GM21737 (cell line): ENCODE data around the gene ZNF346.

Experiments used
- ATAC-seq: cut with Tn5 transposase; IDR thresholded peaks from one replicate; pipeline ENCODE4 v1.9.1; 2021; ENCODE audit warnings: mild to moderate bottlenecking, moderate library complexity; ENCODE audit not compliant: unreplicated experiment

ZNF346 gene

DNA sequence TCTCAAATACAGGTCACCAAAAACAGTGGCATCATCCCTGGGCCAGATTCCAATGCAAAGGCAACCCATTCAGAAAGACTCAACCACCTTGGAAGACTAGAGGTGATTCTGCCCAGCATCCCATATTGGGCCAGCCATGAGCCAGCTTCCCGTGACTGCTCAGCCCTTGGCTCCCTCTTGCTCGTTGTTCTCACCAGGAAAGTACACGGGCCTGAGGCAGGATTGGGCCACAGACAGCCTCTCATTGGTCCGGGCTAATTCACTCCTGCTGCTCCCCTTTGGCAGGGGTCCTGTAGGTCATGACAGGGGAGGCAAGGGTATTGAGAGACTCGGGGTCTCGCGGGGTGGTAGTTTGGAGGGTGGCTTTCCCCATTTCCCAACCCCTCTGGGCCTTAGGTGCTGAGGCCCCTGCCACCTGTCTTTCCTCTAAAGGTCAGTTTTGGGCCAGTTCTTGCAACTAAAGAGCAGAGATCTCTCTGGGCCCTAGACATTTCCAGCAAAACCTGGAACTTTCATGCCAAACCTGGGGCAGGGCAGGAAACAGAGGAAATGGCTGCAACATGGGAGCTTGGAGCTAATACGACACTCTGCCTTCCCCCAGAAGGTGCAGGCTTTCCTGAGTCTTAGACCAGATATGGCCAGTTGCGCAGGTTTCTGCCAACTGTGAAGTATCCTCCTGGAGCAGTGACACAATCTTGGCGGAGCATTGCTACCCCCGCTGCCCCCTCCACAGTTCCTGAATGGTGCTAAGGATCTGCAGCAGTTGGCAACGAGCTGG is 42.2 kb downstream of the ZNF346 start:
- no peak for ATAC-seq

GRCh38 chr5:177065491-177065890 is 43.0 kb downstream of the ZNF346 start:
- no peak for ATAC-seq

DNA sequence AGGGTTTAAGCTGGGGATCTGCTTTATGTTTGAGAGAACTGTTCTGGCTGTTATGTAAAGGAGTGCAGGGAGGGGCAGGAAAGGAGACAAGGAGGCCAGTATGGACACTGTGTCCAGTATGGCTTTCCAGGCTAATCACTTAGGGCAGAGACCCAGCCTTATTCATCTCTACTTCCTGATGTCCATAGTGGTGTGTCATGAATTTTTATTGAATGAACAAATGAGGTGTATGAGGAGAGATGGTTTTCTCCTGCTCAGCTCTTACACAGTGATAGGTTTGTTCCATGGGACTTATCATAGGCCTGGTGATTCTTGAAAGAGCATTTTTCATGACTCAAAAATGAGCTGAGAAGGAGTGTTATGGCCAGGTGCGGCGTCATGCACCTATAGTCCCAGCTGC is 43.7 kb downstream of the ZNF346 start:
- ATAC-seq, result no peak

GRCh38 chr5:177067503-177067902 is 45.0 kb downstream of the ZNF346 start:
- no peak for ATAC-seq

DNA sequence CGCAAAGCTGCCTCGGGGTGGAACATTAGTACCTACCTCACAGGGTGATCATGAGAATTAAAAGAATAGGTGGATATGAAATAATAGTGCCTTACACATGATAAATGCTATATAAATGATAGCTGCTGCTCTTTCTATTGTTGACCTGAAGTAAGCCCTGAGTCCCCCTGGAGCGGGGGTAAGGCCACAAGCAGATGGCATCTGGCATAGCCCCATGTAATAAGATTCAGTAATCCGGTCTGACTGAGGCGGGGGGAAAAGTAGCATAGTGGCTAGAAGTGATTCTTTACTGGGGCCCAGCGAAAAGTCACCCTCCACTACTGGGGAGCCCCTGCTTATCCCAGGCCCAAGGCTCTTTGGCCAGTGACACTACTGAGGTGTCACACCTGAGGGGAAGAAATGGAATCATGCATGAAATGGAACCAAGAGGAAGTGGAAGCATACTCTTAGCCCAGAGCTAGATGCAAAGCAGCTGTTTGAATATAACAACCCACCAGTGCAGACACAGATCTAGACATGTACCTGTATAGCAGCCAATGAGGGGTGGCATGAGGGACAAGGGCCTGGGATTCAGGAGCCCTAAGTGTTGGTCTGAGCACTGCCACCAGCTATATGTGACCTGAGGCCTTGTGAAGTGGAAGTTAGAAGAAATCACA is 48.2 kb downstream of the ZNF346 start:
- no peak for ATAC-seq

GRCh38 chr5:177071666-177072385 is 49.3 kb downstream of the ZNF346 start:
- ATAC-seq, result peak; percentile 63

- ATAC-seq, result no peak
Observed at GRCh38 chr5:177077335-177077734, 54.8 kb downstream of the ZNF346 start.

DNA sequence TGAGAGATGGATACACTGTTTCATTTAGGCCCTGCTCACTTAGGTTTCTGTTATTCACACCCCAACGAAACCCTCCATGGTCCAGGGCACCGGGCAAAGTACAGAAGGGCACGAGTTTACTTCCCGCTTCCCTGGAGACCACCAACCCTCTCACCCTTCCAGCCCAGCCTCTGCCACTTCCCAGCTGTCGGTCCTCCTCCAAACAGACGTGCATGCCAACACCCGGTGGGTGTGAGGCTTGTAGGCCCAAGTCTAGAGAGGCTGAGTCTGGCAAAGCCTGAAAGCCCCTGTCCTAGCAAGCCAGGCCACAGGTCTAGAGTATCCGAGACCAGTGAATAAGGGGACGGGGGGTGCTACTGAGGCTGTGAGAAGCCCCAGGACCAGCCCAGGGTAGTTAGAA is 57.1 kb downstream of the ZNF346 start:
- no peak for ATAC-seq

GRCh38 chr5:177080265-177080664 is 57.8 kb downstream of the ZNF346 start:
- no peak for ATAC-seq

GRCh38 chr5:177081859-177082258 is 59.4 kb downstream of the ZNF346 start:
- no peak for ATAC-seq

- ATAC-seq, result no peak
Observed at GRCh38 chr5:177083357-177083756, 60.9 kb downstream of the ZNF346 start.

GRCh38 chr5:177084175-177084574 is 61.7 kb downstream of the ZNF346 start:
- no peak for ATAC-seq

DNA sequence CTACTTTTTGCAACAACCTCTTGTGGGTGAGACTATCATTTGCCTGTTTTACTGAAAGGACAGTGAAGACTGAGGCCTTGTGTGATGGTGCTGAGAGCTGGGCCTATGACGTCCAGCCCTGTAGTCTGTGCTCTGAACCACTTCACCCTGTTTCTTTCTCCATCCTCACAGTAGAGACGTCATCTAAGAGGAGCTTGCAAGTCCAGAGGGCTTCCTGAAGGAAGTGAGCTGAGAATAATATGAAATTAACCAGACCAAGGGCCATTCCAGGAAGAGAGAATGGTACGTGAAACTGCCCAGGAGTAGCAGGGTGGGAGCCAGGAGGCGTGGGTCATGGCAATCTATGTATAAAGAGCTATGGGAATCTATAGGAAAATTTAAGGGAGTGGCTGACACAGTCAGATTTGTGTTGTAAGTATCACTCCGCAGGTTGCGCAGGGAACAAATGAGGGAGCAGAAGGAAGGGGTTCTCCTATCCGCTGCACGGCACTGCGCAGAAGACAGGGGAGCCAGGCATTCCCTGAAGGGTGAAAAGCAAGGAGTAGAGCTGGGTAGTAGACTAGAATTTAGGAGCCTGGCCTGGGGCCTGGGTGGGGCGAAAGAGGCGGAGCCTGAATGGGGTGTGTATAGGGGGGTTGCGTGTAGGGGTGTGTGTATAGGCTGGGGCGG is 63.6 kb downstream of the ZNF346 start:
- ATAC-seq, result no peak

DNA sequence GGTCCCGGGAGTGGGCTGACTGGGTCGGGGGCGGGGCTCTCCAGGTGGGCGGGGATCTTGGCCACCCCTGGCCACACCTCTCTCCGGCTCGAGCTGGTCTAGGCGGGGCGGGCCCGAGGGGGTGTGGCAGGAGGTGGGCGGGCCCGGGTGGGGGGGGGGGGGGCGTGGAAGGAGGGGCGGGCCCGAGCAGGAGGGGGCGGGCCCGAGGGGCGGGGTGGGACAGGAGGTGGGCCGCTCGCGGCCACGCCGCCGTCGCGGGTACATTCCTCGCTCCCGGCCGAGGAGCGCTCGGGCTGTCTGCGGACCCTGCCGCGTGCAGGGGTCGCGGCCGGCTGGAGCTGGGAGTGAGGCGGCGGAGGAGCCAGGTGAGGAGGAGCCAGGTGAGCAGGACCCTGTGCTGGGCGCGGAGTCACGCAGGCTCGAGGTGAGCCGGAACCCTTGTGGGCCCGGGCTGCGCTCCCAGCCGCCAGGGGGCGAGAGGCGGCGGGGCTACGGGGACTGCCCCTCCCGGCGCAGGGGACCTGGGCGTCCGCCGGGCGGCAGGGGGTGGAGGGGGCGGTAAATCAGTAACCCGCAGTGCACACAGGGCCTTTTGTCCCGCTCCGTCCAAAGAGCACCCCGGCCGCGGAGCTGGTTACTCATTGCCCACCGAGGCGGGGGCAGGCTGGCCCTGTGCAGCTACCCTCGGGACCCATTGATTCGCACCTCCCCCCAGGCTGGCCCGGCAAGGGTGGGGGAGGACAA is 64.3 kb downstream of the ZNF346 start, which contains the start of gene FGFR4:
Gene FGFR4 (plus strand): TSS at position 262 of the 744 bp plus-strand sequence. CDS start 2,688 bp downstream, outside the sequence.
- ATAC-seq, result peak; percentile 56

DNA sequence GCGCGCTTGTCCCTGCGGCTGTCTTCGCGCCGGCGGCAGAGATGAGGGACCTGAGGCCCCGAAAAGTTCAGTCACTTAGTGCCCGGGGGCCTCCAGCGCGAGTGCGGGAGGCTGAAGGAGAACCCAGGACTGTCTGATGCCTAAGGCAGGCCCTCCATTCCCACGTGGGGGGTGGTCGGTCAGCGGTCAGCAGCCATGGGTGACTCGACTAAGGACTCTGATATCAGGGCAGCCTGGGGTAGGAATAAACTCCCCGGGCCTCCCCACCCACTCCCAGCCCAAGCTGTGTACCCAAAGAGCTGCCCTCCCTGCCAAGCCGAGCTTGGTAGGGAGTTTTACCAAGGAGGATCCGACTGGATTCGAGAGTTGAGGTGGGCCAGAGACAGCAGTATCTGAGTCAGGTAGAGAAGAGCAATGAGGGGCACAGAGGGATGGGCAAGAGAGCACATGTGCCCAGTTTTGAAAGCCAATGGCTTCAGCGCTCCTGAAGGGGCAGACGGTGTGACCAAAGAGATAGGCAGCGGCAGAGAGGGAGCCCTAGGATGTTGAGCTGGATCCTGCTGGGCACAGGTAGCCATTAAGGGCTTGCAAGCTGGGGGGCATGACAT is 65.0 kb downstream of the ZNF346 start:
- no peak for ATAC-seq

DNA sequence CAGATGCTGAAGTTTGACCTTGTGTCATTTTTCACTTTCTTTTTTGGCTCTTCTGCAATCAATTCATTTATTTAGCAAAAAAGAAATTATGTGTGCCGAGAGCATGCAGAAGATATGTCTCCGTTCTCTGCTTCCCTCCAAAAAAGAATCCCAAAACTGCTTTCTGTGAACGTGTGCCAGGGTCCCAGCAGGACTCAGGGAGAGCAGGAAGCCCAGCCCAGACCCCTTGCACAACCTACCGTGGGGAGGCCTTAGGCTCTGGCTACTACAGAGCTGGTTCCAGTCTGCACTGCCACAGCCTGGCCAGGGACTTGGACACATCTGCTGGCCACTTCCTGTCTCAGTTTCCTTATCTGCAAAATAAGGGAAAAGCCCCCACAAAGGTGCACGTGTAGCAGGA is 66.6 kb downstream of the ZNF346 start:
- no peak for ATAC-seq

GRCh38 chr5:177089825-177090641 is 67.5 kb downstream of the ZNF346 start:
- ATAC-seq, result no peak

DNA sequence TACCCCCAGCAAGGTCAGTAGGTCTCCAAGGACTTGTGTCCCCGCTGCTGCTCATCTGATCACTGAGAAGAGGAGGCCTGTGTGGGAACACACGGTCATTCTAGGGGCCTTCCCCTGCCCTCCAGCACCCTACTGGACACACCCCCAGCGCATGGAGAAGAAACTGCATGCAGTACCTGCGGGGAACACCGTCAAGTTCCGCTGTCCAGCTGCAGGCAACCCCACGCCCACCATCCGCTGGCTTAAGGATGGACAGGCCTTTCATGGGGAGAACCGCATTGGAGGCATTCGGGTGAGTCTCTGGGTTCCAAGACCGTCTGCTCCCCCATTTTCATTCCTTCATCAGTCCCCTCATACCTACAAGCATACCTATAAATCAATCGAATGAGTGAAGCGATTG is 68.3 kb downstream of the ZNF346 start:
- no peak for ATAC-seq

DNA sequence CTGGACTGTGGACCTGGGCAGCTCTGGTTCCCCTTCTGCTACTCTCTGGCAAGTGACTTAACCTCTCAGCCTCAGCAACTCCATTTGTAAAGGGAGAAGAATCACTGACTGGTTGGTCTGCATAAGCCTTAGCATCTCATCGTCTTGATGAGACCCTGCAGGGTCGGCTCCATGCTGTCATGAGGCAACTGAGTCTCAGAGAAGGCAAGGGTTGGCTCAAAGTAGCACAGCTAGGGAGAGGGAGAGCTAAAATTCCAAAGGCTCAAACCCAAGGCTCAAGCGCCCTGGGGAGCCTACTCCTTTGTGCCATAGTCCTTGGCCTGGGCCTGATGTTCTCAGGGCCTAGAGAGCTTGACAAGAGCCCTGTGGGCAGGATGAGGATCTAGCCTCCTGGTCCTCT is 68.7 kb downstream of the ZNF346 start:
- ATAC-seq, result no peak
